ENCODE data around the gene UBA6. TPM values are rescaled to one million over a fixed set of nuclear protein-coding genes. Genes with fewer than 3 reads are reported as not detected.
"Not testable (repeated sequence)": the region's sequence is repeated elsewhere in the genome, so short reads cannot be mapped to it uniquely, and the experiment has no call there.

The UBA6 gene
- total RNA-seq, 1 donor from 2014 or later: 20.5 TPM

DNA sequence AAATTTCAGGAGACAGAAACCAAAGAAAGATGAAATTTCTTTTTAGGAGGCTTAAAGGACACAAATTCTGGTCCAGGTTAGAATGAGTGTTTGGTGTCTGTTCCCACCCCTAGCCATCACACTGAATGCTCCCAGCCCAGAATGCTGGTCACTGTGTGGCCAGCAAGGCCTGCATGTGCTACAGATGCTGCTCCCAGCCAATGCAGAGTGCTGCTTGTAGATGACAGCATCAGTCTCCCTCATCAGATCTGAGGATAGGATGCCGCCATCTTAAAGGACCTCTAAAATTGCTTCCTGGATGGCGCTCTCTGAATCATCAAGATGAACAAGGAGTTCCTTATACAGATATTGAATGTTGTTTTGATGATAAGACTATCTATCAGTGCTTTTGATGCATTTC, 17.9 kb upstream of the UBA6 start:
- intact Hi-C loops (cut with DNase I): no loop called here
- ATAC-seq (ENCODE audit: poor library complexity): no peak
- DNase-seq: no peak

DNA sequence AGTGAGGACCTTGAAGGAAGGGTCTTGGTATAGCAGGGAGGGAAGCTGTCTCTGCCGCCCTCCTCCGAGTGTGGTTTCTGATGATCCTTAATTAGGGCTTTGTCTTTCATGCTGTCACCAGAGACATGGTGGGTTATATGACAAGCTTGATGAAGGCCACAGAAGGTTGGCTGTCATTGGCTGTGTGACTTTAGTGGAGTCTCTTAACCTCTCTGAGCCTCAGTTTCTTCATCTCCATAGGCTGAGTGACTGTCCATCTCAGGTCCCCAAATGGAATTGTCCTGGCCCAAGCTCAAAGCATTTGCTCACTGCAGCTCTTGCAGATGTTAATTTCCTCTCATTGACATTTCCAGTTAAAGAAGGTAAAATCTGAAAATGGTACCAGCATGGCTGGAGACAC, 16.6 kb upstream of the UBA6 start:
- intact Hi-C loops (cut with DNase I): no loop called here
- no peak for ATAC-seq (ENCODE audit: poor library complexity)

DNA sequence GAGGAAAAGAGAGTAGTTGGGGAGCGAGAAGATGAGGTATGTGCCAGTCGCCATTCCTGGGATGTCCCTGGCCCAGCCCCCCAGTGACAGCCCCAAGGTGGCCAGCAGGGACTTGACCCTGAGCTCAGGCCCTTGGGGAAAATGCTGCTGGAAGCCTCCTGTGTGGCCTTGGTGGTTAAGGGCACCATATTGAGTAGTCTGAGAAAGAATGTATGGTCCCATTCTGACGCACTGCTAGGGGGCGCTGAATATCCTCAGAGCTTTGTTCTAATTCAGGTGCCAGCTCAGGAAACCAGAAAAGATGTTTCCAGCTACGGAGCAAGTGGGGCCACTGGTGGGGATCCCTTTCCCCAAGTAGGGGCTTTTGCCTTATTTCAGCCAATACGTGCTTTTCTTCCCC, 14.0 kb upstream of the UBA6 start:
- ATAC-seq (ENCODE audit: poor library complexity): no peak
- no peak for DNase-seq
- intact Hi-C loops (cut with DNase I): no loop called here

More for the DNA sequence above, 16.6 kb upstream of the UBA6 start:
- no peak for DNase-seq

DNA sequence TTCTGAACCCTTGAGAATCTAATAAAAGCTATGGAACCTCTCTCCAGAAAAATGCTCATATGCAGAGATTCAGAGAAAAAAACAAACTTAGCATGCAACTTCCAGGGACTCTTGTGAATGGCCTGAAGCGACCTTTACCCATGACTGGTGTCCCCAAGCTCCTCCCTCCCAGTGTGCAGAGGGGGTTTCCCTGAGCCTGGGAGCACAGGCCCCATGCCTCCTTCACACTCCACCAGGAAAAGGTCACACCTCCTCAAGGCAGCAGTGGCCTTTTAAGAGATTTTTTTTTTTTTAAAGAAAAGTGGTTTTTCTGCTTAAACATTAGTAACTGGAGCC, 13.3 kb upstream of the UBA6 start:
- intact Hi-C loops (cut with DNase I): no loop called here
- ATAC-seq (ENCODE audit: poor library complexity): no peak

DNA sequence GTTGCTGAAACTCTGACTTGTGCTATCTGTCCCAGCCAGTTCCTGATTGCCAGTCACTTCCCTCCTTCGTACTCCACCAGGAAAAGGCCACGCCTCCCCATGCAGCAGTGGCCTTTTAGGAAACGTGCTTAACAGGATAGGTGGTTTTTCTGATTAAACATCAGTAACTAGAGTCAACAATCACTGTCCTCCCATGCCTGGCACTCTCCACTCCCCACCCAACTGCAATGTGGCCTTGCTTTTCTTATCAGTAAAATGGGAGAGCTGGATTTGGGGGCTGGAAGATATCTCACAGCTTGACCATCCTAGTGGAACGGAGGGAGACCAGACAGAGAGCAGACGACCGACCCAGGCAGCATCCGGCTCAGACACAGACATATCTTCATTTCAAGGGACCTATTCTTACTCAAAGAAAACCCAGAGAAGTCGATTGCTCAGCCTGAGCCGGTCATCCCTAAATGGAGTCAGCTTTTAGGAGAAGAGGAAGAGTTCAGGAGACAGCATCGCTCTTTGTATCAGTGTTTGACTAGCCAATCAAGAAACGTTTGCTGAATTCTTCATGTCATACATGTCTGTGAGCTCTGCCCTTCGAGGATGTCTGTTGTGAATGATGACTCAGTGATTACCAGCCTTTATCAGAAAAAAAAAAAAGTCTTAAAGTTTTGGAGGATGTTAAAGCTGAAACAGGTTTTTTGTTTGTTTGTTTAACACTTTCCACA, 12.7 kb upstream of the UBA6 start:
- intact Hi-C loops (cut with DNase I): no loop called here

More for the DNA sequence above, 13.3 kb upstream of the UBA6 start:
- no peak for DNase-seq

DNA sequence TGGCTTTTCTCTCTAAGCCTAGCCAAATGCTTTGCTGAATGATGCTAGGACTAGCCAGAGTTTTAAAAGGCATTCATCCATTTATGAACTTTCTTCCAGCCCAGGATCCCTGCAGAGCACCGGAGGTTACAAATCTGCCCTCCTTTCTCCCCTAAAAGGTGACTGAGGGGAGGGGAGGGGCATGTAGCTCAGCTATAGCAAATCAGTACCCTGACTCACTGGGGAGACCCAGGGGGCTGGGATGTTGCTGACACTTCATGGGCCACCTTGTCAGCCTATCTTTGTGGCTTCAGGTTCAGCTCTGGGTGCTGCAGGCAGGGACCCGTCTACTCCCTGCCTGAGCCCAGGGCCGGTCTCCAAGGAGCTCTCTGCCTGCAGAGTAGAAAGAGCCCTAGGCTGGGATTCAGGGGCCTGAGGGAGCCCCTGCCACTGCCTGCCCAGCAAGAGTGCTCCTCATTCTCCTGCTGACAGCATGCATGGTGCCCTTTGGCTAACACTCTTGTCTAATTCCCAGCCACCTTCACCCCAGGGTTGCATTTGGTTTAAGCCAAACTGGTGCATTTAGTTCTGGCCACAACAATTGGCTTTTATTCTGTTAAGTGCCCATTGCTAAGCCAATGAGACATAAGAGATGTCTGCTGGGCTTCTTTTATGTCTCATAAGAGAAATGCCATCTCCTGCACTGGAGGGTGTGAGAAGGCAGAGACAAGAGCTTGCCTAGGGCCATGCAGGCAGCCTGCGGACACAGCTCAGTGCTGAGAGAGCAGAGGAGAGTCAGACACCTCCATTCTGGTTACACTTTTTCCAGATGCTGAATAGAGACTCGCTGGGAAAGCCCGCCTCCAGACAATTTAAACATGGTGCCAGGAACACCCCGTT, 11.9 kb upstream of the UBA6 start:
- ATAC-seq (ENCODE audit: poor library complexity) (no peak), DNase-seq (no peak)
- intact Hi-C loops (cut with DNase I): no loop called here

More for the DNA sequence above, 12.7 kb upstream of the UBA6 start:
- ATAC-seq (ENCODE audit: poor library complexity) (no peak), DNase-seq (no peak)

DNA sequence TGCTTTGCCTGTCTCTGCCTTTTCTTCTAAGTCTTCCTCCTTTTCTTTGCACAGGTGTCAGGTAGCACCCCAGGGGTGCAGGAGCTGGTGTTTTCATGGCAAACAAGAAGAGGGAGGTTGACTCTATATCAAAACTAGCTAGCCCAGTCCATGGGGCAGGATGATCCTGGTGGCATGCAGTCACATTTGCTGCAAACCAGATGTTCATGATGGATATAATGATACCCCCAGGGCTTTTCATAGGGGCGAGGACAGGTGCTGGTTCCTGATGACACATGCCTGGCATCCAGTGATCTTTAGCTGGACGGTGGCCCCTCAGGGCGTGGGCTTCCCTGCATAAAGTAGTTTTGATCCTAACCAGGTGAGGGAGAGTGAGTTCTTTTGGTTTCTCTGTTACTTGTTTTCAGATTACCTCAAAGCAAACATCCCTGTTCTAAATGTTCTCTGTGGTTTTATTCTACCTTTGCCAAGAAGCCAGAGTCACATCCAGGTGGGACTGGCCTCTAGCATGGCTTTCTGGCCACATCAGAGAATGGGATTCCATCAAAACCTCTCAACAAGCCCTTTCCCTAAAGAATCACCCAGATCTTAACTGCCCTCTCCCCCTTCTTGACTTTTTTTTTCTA, 11.2 kb upstream of the UBA6 start:
- intact Hi-C loops (cut with DNase I): no loop called here
- ATAC-seq (ENCODE audit: poor library complexity) (no peak), DNase-seq (no peak)

DNA sequence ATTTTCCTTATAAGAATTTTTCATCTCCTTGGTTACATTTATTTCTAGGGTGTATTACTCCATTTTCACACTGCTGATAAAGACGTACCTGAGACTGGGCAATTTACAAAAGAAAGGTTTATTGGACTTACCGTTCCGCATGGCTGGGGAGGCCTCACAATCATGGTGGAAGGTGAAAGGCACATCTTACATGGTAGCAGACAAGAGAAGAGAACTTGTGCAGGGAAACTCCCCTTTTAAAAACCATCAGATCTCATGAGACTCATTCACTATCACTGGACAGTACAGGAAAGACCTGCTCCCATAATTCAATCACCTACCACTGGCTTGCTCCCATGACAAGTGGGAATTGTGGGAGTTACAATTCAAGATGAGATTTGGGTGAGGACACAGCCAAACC, 5.7 kb upstream of the UBA6 start:
- DNase-seq; ATAC-seq (ENCODE audit: poor library complexity): not testable (repeated sequence)
- intact Hi-C loops (cut with DNase I): loop anchor here (10.0 kb wide), 1 partner anchor 162 kb away; the partner anchor contains the start of gene CENPC

DNA sequence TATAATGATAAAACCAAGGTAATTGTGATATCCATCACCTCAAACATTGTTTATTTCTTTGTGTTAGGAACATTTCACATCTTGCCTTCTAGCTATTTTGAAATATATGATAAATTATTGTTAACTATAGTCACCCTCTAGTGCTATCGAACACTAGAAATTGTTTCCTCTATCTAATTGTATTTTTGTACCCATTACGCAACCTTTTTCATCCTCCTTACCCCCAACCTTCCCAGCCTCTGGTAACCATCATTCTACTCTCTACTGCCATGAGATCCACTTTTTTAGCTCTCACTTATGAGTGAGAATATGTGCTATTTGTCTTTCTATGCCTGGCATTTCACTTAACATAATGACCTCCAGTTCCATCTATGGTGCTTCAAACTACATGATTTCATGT, 3.9 kb upstream of the UBA6 start:
- DNase-seq (no peak), ATAC-seq (ENCODE audit: poor library complexity) (no peak)
- intact Hi-C loops (cut with DNase I): loop anchor here (10.0 kb wide), 1 partner anchor 160 kb away; the partner anchor contains the start of gene CENPC

DNA sequence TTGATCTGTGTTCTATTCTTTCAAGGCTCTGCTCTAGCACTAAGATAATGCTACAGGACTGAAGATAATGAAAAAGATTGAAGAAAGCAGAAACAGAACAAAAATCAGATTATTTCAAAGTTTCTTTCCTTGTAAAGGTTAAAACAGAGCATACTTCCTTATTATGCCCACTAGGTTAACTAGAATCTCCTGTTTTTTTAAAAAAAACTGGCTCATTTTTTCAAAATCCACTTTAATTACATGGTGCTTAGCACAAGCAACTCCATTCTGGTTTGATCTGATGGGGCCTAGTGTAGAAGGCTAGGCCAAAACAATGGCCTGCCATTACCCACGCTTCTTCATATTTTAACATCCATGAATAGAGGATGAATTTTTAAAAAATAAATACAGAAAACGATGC, 1.2 kb upstream of the UBA6 start:
- no peak for ATAC-seq (ENCODE audit: poor library complexity)
- no peak for DNase-seq
- intact Hi-C loops (cut with DNase I): loop anchor here (10.0 kb wide), 1 partner anchor 157 kb away; the partner anchor contains the start of gene CENPC

DNA sequence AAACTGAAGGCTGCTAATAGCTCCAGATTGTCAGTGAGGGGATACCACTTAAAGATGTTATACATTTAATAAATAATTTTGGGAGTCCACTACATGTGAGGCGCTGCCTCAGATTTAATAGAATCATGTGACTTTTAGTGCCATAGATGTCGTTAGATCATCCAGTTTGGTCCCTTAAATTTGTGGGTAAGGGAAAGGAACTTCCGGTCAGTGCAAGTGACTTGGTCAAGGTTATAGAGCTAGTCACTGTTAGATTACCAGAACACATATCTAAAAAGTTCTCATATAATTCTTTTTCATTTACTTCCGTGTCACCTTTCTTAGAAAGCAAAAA, 529 bp upstream of the UBA6 start:
- intact Hi-C loops (cut with DNase I): loop anchor here (10.0 kb wide), 1 partner anchor 157 kb away; the partner anchor contains the start of gene CENPC
- ATAC-seq (ENCODE audit: poor library complexity) (no peak), DNase-seq (no peak)

DNA sequence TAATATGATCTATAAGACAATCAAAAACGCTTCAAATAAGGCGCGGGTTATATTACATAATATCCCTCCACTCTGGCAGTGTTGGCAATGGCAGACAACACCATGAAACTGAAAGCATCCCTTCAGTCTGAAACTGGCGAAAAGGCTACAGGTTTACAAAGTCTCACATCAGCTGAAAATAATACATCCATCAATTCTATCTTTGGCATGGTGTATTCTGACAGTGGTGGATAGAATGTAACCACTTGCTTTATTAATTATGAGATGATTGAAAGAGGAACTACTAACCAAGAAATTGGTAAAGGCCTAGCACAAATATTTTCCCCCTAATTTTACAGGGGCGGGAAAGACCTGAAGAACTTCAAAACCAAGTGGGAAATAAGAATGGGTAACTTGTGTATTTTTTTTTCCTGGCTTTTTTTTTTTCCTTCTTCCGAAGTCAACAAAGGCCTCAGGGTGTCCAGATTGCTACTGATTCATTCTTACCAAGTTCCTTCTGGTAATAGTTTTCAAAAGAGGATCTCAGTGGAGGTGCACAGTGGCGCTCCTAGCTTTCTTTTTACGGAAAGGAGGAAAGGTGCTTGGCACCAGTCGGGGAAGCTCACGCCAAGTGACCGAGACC, 728 bp downstream of the UBA6 start:
- DNase-seq: no peak
- intact Hi-C loops (cut with DNase I): loop anchor here (10.0 kb wide), 1 partner anchor 155 kb away; the partner anchor contains the start of gene CENPC
- peak; percentile 11 for ATAC-seq (ENCODE audit: poor library complexity)

DNA sequence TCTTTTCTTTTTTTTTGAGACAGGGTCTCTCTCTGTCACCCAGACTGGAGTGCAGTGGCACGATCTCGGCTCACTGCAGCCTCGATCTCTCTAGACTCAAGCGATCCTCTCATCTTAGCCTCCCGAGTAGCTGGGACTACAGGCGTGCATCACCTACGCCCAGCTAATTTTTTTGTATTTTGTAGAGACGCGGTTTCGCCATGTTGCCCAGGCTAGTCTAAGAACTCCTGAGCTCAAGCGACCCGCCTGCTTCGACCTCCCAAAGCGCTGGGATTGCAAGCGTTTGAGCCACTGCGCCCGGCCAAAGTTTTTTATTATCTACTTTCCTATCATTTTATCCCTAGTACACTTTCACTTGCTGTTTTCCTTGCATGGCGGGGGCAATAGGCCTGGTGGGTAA, 1.4 kb downstream of the UBA6 start:
- intact Hi-C loops (cut with DNase I): loop anchor here (10.0 kb wide), 1 partner anchor 155 kb away; the partner anchor contains the start of gene CENPC
- DNase-seq: no peak
- ATAC-seq (ENCODE audit: poor library complexity): no peak

DNA sequence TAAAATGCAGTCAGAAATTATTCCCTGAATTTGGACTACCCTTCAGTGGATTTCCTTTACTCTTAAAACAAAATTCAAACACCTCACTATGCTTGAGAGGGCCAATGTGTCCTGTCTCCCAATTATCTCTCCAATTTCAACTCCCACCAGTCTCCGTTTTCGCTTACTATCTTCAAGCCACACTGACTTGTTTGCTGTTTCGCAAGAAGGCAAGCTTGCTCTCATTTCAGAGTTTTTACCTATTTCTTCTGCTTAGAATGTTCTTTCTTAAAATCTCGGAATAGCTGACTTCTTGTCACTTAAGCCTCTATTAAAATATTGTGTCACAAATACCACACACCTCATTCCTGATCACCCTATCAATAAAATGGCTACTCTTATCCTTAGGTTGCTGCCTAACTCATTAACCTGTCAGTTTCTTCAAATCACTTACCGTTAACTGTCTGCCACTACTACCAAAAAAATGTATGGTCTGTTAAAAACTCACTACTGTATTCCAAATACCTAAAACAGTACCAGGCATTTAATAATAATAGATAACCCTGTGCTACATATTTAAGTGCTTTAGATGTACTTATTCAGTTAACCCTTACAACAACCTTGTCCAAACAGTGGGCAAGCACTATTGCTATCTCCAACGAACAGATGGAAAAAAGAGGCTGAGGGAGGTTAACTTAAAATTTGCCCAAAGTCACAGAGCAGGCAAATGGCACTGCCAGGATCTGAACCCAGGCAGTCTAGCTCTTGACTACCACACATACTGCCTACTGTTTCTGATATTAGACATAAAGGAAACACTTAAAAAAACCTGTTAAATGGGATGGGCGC, 2.9 kb downstream of the UBA6 start:
- DNase-seq (no peak), ATAC-seq (ENCODE audit: poor library complexity) (no peak)
- intact Hi-C loops (cut with DNase I): no loop called here

DNA sequence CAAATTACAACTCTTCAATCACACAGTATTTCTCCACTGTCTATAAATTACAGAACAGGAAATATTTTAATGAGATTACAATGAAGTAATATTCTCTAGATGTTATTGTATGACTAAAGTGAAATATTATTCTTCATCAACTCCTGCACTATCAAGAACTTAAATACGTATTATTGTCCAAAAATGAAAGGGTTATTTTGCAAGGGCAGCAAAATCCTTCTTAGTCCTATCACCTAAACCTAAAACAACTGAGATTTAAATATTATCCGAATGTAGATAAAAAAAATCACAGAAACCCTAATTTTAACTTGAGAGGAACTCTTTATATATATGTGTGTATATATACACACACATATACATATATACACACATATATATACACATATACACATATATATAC, 4.9 kb downstream of the UBA6 start:
- intact Hi-C loops (cut with DNase I): no loop called here
- no peak for DNase-seq
- ATAC-seq (ENCODE audit: poor library complexity): no peak

DNA sequence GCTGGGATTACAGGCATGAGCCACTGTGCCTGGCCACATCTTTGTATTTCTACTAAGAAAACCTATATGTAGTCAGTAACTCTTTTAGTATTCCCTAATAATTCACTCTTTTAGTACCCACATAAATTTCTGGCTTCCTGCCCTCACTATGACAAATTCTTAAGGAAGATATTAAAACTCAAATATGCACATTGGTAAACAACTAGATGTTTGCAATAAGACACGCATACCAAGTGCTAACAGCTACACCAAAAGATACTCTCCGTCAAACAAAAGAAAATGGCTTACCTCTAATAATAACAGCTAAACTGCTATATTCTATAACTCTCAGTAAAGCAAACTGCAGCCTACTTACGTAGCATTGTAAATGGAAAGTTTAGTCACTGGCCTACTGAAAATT, 6.3 kb downstream of the UBA6 start:
- ATAC-seq (ENCODE audit: poor library complexity) (no peak), DNase-seq (no peak)
- intact Hi-C loops (cut with DNase I): no loop called here

DNA sequence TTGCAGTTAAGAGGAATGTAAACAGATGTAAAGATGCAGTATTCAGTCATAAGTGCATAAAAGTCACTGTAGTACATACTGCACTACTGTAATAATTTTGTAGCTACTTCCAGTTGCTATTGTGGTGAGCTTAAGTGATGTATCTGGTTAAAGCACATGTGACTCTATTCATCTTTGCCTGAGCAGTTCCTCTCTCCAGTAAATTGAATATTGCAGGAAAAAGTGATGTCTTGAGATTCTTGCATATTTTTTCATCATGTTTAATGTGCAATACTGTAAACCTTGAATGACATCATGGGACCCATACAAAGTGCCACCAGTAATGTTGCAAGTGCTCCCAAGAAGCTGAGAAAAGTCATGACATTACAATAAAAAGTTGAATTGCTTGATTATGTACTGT, 9.6 kb downstream of the UBA6 start:
- DNase-seq: no peak
- intact Hi-C loops (cut with DNase I): no loop called here
- ATAC-seq (ENCODE audit: poor library complexity): no peak

DNA sequence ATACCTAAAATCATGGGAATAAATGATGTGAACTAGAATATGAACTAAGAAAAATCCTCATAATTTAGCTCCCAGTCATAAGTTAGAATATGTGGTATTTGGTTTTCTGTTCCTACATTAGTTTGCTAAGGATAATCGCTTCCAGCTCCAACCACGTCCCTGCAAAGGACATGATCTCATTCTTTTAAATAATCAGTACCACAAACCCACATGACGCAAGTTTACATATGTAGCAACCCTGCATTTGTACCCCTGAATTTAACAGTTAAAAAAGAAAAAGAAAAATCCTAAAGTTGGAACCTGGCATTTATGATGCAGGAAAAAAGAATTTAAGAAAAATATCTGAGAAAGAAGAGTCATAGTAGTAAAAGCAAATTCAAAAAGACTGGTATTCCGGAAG, 13.3 kb downstream of the UBA6 start:
- ATAC-seq (ENCODE audit: poor library complexity) (no peak), DNase-seq (no peak)
- intact Hi-C loops (cut with DNase I): no loop called here

All from Right ventricle myocardium superior (tissue), 1 donor.